SIG-M5 treated with dmso at 0.1 percent for 504 hours (cell line): Measurements from ENCODE around the gene GGA3.
"Not testable (repeated sequence)": the region's sequence is repeated elsewhere in the genome, so short reads cannot be mapped to it uniquely, and the experiment has no call there.

Experiments used
- DNase-seq: peaks from one replicate; lab custom pipeline; 2025; ENCODE audit not compliant: unreplicated experiment; lab: John Stamatoyannopoulos, UW

Gene GGA3

GRCh38 chr17:75261336-75262111 is at the start of gene GGA3, which contains the start of gene MRPS7:
Gene GGA3, minus strand, starts transcription at chr17:75261606. Its CDS starts 19 bp downstream, at chr17:75261587.
Gene MRPS7, plus strand, starts transcription at chr17:75261879. Its CDS starts 22 bp downstream, at chr17:75261901.
- DNase-seq, result peak; percentile 92

- DNase-seq, result peak; percentile 71
These were observed 47.6 kb upstream of the GGA3 start for GRCh38 chr17:75308732-75309629.

GRCh38 chr17:75307957-75308731 is 46.7 kb upstream of the GGA3 start:
- no peak for DNase-seq

- no peak for DNase-seq
These were observed 40.2 kb upstream of the GGA3 start for GRCh38 chr17:75301502-75302206.

GRCh38 chr17:75301049-75301448 is 39.6 kb upstream of the GGA3 start:
- DNase-seq, result no peak

- no peak for DNase-seq
These were observed 38.9 kb upstream of the GGA3 start for GRCh38 chr17:75300280-75300679.

- peak; percentile 95 for DNase-seq
These were observed 34.1 kb upstream of the GGA3 start for GRCh38 chr17:75295201-75296158.

- DNase-seq, result not testable (repeated sequence)
These were observed 31.5 kb upstream of the GGA3 start for GRCh38 chr17:75292810-75293448.

- peak; percentile 92 for DNase-seq
These were observed 28.5 kb upstream of the GGA3 start for GRCh38 chr17:75289832-75290337.

GRCh38 chr17:75289115-75289831 is 27.9 kb upstream of the GGA3 start, which contains the start of gene SLC25A19:
Gene SLC25A19, minus strand, starts transcription at chr17:75289433. Its CDS starts 2,669 bp downstream, at chr17:75286764.
- peak; percentile 100 for DNase-seq

- DNase-seq, result peak; percentile 74
These were observed 27.3 kb upstream of the GGA3 start for GRCh38 chr17:75288770-75289114.

- DNase-seq, result no peak
These were observed 27.0 kb upstream of the GGA3 start for GRCh38 chr17:75288359-75288758.

GRCh38 chr17:75287221-75287620 is 25.8 kb upstream of the GGA3 start:
- no peak for DNase-seq

- no peak for DNase-seq
These were observed 23.7 kb upstream of the GGA3 start for GRCh38 chr17:75285123-75285522.

GRCh38 chr17:75280189-75280588 is 18.8 kb upstream of the GGA3 start:
- DNase-seq, result not testable (repeated sequence)

- no peak for DNase-seq
These were observed 16.3 kb upstream of the GGA3 start for GRCh38 chr17:75277664-75278071.

- DNase-seq, result no peak
These were observed 12.7 kb upstream of the GGA3 start for GRCh38 chr17:75273977-75274708.
